HL-60 (cell line): ENCODE measurements around the gene TNNT1.
A peak's percentile ranks its signal among the peaks of the same experiment; 100 is the strongest.

Experiments used
- DNase-seq, 2 experiments: peaks; one replicate each; pipeline ENCODE4 v3.0.0-alpha.2; 2010 to 2020; ENCODE audit warnings: low read depth in 1 of 2, low spot score in 1 of 2
- H3K27ac ChIP-seq: fragments of 250-450 bp; sonication (Bioruptor Pico); replicated peaks from 2 replicates; pipeline ENCODE4 v1.5.1; 2020; ENCODE audit warnings: mild to moderate bottlenecking, moderate library complexity
- H3K27me3 ChIP-seq: fragments of 250-450 bp; sonication (Bioruptor Pico); 2 replicates; pipeline ENCODE4 v1.5.1; 2021; ENCODE audit warnings: mild to moderate bottlenecking, moderate library complexity; ENCODE audit not compliant: insufficient read depth, poor library complexity, severe bottlenecking
- H3K4me3 ChIP-seq: replicated peaks from 2 replicates; pipeline ENCODE4 v1.5.1; 2011; ENCODE audit warnings: mild to moderate bottlenecking, control low read depth, low read length; ENCODE audit not compliant: insufficient read depth
- GABPA ChIP-seq: IDR thresholded peaks from 2 replicates; pipeline ENCODE4 v1.6.1; 2012; ENCODE audit warnings: low read depth
- POLR2AphosphoS5 ChIP-seq: IDR thresholded peaks from 2 replicates; pipeline ENCODE4 v1.6.1; 2012; ENCODE audit warnings: low read depth
- SPI1 ChIP-seq: IDR thresholded peaks from 2 replicates; pipeline ENCODE4 v1.6.1; 2012; ENCODE audit warnings: low read depth, mild to moderate bottlenecking, borderline replicate concordance
- long read RNA-seq: library from polyadenylated mRNA; unstranded; transcript quantifications from one replicate; pipeline ENCODE4 v2.0.0, GENCODE V29; 2020
- TF ChIP-seq, protein P1 (sequence below): IDR thresholded peaks from 2 replicates; pipeline ENCODE4 v1.6.1; 2012; ENCODE audit warnings: low read depth; ENCODE audit not compliant: insufficient replicate concordance
- TF ChIP-seq, protein P2 (sequence below): IDR thresholded peaks from one replicate; pipeline ENCODE4 v1.5.1; 2011; ENCODE audit warnings: low read length, control low read depth, inconsistent platforms; ENCODE audit not compliant: insufficient read depth

Gene TNNT1, protein sequence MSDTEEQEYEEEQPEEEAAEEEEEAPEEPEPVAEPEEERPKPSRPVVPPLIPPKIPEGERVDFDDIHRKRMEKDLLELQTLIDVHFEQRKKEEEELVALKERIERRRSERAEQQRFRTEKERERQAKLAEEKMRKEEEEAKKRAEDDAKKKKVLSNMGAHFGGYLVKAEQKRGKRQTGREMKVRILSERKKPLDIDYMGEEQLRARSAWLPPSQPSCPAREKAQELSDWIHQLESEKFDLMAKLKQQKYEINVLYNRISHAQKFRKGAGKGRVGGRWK
- long read RNA-seq, partial matches to known transcripts = 2 of 3 reads
- long read RNA-seq, other reads (novel, unspliced or antisense) = 1 of 3 reads

DNA sequence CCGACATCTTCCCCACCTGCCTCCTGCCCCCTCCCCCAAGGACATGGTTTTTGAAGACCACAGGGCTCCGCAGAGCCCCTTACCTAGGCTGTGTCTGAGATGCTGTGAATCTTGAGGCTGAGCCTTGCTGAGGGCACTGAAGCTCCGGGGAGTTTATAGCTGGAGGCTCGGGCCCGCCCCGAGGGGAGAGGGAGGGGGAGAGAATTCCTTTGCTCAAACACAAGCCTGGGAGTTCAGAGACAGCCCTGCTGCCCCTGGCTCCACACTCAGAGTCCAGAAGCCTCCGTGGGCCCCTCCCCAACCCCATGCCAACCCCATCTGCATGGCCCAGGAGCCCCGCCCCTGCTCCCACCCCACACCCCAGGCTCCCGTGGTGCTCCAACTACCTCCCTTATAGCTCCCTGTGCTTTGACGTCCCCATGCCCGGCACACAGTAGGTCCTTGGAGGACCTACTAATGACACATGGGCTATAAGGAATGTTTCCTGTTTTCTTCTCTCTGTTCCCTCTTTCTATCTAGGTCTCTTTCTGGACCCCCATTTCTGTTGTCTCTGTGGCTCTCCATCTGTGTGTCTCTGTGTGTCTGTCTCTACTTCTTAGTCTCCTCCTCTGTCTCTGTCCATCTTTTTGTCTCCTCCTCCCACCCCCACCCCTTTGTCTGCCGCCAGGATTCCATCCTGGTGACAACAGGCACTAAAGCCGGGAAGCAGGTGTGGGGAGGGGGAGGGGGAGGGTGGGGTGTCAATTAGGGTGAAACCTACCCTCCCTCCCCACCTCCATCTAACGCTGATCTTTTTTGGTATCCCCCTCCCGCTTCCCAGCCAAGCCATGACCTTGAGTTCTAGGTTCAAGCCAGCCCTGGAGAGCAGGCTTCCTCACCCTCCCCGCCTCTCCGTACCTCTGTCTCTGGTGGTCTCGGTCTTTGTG, at the start of gene TNNT1:
Gene TNNT1, minus strand, starts transcription at position 129 of the 926 bp plus-strand sequence. CDS start 2,049 bp downstream, outside the sequence.
- Histone ChIP-seq H3K27me3 (peaks cover 5% of the 10 kb centered on the region), H3K27ac (no peak within 1 kb of the TSS), H3K4me3 (no peak within 1 kb of the TSS)
- TF ChIP-seq, protein P1, sequence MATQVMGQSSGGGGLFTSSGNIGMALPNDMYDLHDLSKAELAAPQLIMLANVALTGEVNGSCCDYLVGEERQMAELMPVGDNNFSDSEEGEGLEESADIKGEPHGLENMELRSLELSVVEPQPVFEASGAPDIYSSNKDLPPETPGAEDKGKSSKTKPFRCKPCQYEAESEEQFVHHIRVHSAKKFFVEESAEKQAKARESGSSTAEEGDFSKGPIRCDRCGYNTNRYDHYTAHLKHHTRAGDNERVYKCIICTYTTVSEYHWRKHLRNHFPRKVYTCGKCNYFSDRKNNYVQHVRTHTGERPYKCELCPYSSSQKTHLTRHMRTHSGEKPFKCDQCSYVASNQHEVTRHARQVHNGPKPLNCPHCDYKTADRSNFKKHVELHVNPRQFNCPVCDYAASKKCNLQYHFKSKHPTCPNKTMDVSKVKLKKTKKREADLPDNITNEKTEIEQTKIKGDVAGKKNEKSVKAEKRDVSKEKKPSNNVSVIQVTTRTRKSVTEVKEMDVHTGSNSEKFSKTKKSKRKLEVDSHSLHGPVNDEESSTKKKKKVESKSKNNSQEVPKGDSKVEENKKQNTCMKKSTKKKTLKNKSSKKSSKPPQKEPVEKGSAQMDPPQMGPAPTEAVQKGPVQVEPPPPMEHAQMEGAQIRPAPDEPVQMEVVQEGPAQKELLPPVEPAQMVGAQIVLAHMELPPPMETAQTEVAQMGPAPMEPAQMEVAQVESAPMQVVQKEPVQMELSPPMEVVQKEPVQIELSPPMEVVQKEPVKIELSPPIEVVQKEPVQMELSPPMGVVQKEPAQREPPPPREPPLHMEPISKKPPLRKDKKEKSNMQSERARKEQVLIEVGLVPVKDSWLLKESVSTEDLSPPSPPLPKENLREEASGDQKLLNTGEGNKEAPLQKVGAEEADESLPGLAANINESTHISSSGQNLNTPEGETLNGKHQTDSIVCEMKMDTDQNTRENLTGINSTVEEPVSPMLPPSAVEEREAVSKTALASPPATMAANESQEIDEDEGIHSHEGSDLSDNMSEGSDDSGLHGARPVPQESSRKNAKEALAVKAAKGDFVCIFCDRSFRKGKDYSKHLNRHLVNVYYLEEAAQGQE = no peak
- TF ChIP-seq GABPA (no peak), SPI1 (no peak), POLR2AphosphoS5 (no peak)
- DNase-seq = no peak

DNA sequence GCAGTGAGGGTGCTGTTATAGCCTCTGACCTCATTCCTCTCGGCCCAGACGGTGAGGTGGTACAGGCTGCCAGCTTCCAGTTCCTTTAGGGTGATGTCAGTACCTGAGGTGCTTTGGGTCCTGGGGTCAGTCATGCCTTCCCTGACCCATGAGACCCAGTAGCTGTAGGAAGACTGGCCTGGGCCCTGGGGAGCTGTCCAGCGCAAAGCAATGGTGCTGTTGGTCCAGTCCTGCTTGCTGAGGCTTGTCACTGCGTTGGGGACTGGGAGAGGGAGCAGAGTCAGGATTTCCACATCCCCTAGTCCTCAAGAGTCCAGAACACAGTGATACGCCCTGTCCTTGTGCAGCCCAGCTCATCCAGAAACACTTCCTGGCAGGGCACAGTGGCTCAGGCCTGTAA, 49.6 kb upstream of the TNNT1 start:
- TF ChIP-seq, protein P1 = peak; percentile 87
- no peak for TF ChIP-seq POLR2AphosphoS5
- Histone ChIP-seq H3K27me3 (no peaks in the 10 kb centered on the region), H3K4me3 (no peak overlapping the region), H3K27ac (no peak overlapping the region)
- no peak for DNase-seq

- Histone ChIP-seq H3K27me3 (no peaks in the 10 kb centered on the region), H3K4me3 (no peak overlapping the region), H3K27ac (no peak overlapping the region)
- no peak for DNase-seq
- TF ChIP-seq POLR2AphosphoS5 = no peak
- TF ChIP-seq, protein P2, sequence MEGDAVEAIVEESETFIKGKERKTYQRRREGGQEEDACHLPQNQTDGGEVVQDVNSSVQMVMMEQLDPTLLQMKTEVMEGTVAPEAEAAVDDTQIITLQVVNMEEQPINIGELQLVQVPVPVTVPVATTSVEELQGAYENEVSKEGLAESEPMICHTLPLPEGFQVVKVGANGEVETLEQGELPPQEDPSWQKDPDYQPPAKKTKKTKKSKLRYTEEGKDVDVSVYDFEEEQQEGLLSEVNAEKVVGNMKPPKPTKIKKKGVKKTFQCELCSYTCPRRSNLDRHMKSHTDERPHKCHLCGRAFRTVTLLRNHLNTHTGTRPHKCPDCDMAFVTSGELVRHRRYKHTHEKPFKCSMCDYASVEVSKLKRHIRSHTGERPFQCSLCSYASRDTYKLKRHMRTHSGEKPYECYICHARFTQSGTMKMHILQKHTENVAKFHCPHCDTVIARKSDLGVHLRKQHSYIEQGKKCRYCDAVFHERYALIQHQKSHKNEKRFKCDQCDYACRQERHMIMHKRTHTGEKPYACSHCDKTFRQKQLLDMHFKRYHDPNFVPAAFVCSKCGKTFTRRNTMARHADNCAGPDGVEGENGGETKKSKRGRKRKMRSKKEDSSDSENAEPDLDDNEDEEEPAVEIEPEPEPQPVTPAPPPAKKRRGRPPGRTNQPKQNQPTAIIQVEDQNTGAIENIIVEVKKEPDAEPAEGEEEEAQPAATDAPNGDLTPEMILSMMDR = no peak
- TF ChIP-seq, protein P1 = no peak
- no peak for TF ChIP-seq GABPA
- TF ChIP-seq SPI1 = no peak
Measured at GRCh38 chr19:55197528-55197927, 48.5 kb upstream of the TNNT1 start.

GRCh38 chr19:55196803-55197202, 47.8 kb upstream of the TNNT1 start:
- TF ChIP-seq GABPA (no peak), POLR2AphosphoS5 (no peak), SPI1 (no peak)
- TF ChIP-seq, protein P2 = no peak
- TF ChIP-seq, protein P1 = no peak
- DNase-seq = no peak
- Histone ChIP-seq H3K27me3 (no peaks in the 10 kb centered on the region), H3K4me3 (no peak overlapping the region), H3K27ac (no peak overlapping the region)
